Cerebellar nuclear complex (tissue), 1 donor: ENCODE measurements around the gene TEX19.
"Not testable (repeated sequence)": the region's sequence is repeated elsewhere in the genome, so short reads cannot be mapped to it uniquely, and the experiment has no call there.

ENCODE experiments used
- DNase-seq, 2 experiments: peaks; one replicate each; lab custom pipeline; 2025; lab: John Stamatoyannopoulos, UW

The TEX19 gene

GRCh38 chr17:82338858-82339633 lies 20.0 kb upstream of the TEX19 start:
- DNase-seq: no peak

GRCh38 chr17:82339634-82340580 lies 19.1 kb upstream of the TEX19 start:
- no peak for DNase-seq

GRCh38 chr17:82342361-82343079 lies 16.5 kb upstream of the TEX19 start:
- DNase-seq: no peak

GRCh38 chr17:82343560-82343959 lies 15.5 kb upstream of the TEX19 start:
- no peak for DNase-seq

- no peak for DNase-seq
These were observed 14.7 kb upstream of the TEX19 start for GRCh38 chr17:82344175-82344907.

- DNase-seq: no peak
These were observed 13.7 kb upstream of the TEX19 start for GRCh38 chr17:82345151-82345976.

- DNase-seq: no peak
These were observed 12.4 kb upstream of the TEX19 start for GRCh38 chr17:82346342-82347300.

- not testable (repeated sequence) for DNase-seq
These were observed 11.1 kb upstream of the TEX19 start for GRCh38 chr17:82347994-82348393.

- no peak for DNase-seq
These were observed 10.6 kb upstream of the TEX19 start for GRCh38 chr17:82348434-82348833.

- no peak for DNase-seq
These were observed 10.2 kb upstream of the TEX19 start for GRCh38 chr17:82348866-82349265.

- DNase-seq: no peak
These were observed 9.8 kb upstream of the TEX19 start for GRCh38 chr17:82349287-82349701.

GRCh38 chr17:82350182-82351030 lies 8.6 kb upstream of the TEX19 start:
- no peak for DNase-seq

GRCh38 chr17:82351254-82351712 lies 7.8 kb upstream of the TEX19 start:
- DNase-seq: no peak

GRCh38 chr17:82351713-82352488 lies 7.1 kb upstream of the TEX19 start:
- peak in 1 of 2 experiments; percentile 50 for DNase-seq

- DNase-seq: no peak
These were observed 5.6 kb upstream of the TEX19 start for GRCh38 chr17:82353484-82353883.

GRCh38 chr17:82354804-82355308 lies 4.2 kb upstream of the TEX19 start:
- no peak for DNase-seq

- DNase-seq: no peak
These were observed 3.1 kb upstream of the TEX19 start for GRCh38 chr17:82355770-82356427.
